ENCODE results near the gene MAPRE3.

The MAPRE3 gene

DNA sequence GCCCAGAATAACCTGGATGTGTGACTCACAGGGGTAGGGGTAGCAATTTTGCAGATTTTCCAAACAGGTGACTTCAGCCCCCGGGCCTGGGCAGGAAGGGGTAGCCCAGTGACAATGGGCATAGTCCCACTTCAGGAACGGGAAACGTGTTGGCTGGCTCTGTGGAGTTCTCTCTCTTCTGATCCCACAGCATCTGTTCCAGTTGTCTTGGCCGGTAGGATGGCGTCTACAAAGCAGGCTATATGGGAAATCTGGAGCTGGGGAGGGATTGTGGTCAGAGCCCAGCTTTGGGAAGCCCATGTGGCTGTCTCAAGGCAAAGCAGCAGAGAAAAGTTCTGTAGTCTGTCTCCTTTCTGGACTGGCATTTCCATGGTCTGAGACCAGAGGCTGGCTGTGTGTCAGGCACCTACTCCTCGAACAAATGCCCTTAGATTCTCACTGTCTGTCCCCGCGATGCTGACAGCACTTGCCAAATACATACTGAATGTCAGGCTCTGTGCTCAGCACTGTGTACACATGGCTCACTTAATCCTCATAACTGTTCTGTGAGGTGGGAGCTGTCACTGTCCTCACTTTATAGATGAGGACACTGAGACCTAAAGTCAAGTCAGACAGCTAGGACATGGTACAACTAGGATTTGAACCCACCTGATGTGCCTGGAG, 44.5 kb downstream of the MAPRE3 start:
- no peak for DNase-seq (ENCODE audit: low spot score)

DNA sequence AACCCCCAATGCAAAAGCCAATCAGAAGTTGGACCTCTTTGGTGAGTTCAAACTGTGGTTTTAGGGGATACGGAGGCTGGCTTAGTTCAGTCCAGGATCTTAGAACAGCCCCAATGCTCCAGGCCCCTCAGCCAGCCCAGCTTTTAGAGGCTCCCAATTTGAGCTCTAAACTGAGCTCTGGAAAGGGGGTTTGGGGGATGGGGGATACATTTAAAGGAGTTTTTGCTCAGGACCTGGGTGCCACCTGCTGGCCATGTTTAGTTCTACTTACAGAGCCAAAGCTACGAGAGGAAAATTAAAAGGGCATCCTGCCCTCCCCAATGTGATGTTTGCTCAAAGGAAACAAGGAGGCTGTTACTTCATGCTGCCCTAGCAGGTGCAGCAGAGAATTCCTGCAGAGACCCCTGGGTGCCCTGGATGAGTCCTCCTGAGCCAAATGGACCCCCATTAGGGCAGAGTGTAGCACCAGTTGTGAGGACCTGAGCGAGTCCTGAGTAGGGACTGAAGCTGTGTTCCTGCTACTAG, 46.4 kb downstream of the MAPRE3 start:
- DNase-seq (ENCODE audit: low spot score), result peak; percentile 69

DNA sequence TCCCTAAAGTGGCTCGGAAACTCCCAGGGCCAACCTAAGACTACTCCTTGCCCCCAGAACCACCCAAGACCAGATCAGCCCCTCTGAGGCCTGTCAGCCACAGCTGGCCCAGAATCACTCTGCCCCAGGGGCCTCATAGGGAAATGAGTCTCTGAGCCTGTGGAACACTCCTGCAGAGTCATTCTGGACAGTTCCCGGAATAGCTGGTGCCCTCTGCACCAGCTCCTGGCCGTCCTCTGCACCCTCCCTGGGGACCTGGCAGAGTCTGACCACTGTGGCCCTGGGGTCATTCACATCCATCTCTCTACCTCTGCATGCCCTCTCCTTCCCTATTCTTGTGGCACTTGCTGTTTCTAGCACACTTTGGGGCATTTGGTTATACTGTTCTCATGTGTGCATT, 47.7 kb downstream of the MAPRE3 start:
- DNase-seq (ENCODE audit: low spot score), result no peak

DNA sequence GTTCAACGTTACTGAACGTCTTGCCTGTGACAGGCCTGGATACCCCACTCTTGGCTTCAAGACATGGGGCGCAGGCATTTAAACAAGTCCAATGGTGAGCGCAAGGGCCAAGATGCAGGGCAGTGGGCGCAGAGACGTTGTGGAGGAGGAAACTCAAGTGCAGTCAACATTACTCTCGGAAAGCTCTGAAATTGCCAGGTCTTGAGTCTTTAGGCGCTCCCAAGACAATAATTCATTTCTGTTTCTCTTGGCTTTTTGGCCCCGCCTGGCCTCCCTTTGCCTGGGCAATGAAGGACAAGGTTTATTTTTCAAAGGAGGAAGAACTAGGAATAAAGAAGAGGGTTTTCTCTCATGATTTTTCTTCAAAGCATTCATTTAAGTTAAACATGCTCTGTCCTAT, 49.0 kb downstream of the MAPRE3 start:
- DNase-seq (ENCODE audit: low spot score), result no peak

DNA sequence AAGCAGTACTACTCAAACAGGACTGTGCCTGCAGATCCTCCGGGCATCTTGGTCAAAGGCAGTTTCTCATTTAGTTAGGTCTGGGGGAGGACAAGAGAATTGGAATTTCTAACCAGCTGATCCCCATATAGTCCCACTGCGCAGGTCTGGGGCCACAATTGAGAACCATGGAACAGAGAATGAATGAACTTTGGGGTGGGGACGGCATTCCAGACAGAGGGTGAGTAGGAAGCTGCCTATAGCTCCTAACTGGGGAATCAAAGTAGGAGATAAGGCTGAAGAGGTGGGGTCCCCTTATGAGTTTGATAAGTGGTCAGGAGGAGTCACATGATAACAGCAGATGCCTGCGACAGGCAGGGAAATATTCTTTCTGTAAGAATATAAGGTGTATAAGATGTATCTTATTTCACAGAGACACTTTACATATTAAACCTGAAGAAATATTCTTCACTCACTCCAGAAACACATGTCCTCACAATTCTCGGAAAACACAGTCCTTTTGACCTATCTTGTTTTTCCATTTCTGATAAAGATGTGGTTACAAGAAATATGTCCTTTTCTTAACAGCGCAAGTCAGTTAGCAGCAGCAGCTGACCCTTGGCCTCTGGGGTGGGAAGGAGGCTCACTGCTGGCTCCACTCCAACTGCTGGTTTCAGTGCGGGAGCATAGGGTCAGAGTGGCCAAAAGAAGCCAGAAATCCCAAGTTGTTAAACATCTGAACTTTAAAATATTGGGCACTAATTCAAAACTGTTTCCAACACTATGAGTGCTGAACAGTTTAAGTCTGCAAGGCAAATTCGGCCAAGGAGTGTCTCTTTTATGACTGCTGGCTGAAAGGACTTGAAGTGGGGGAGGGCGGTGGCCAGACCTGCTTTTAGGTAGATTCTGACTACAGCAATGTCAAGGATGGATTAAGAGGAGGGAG, 49.8 kb downstream of the MAPRE3 start:
- no peak for DNase-seq (ENCODE audit: low spot score)

DNA sequence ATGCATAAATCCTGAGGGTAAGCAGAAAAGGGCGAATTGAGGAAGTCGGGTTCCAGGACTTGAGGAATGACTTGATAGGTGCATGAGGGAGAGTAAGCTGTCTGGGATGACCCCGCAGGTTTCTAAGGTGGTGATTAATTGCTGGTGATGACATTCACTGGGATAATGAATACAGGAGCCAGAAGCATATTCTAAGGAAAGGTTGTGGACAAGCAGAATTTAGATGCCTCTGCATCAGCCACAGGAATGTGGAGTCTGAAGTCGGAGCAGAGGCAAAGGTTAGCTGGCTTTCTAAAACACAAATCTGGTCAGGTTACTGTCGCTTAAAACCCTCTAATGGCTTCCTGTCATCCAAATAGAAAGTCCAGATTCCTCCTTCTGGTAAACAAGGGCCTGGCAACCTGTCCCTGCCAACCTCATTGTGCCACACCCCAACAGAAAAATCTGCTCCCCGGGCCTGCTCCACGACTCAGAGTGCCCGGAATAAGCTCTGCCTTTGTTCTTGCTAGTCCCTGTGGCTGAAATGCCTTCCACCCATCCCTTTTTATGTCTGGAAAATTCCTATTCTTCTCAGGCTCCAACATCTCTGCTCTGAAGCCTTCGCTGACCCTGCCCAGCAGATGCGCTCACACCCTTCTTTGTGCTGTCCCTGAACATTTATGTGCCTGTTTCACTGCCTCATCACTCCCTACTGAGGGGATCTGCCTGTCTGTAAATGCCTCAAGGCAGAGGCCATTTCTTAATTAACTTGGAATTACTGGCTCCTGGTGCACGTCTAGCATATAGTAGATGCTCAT, 51.0 kb downstream of the MAPRE3 start:
- DNase-seq (ENCODE audit: low spot score), result no peak

DNA sequence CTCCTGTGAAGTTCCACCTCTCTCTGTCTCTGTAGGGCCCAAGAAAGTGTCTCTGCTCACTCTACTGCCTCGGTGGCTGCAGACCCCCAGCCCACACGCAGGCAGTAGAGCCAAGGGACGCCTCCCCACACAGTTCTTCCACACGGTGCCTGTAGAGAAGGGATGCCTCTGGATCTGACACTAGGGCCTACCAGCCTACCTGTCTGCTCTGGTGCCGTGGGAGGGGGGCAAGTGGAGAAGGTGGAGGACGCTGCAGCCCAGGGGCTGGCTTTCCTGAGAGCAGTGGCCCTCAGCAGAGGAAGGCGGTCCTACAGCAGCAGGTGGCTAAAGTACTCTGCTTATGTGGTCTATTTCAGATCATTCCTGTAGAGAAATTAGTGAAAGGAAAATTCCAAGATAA, 53.3 kb downstream of the MAPRE3 start:
- no peak for DNase-seq (ENCODE audit: low spot score)

DNA sequence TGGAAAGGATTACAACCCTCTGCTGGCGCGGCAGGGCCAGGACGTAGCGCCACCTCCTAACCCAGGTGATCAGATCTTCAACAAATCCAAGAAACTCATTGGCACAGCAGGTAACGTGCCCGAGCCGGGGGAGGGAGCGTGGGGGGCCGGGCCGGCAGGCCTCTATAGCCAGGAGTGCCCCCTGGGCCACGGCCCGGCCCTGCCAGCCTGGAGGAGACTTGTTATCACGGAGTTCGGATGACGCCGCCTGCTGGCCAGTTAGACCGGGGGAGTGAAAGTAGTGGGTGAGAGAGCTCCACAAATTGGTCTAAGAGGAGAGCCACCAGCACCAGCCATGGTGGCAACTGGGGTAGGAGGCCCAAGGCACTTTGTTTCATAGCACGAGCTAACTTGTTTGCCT, 53.8 kb downstream of the MAPRE3 start:
- no peak for DNase-seq (ENCODE audit: low spot score)

DNA sequence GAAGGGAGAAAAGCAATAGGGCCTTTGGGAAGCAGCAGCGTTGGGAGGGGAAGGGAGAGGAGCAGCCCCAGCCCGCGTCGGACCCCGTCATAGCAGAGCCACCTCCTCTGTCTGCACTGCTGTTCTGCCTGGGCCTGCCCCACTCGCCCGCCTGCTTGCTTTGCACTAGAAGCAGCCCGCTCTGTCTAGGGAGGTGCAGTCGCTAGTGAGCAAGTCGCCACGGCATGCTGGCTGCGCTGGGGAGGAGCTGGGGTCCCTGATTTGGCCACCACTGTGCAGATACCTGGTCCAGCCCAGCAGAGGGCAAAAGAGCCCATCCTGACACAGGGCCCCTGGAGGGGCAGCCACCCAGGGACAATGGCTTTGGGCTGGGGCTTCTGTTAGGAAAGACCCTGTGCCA, 54.4 kb downstream of the MAPRE3 start:
- no peak for DNase-seq (ENCODE audit: low spot score)

DNA sequence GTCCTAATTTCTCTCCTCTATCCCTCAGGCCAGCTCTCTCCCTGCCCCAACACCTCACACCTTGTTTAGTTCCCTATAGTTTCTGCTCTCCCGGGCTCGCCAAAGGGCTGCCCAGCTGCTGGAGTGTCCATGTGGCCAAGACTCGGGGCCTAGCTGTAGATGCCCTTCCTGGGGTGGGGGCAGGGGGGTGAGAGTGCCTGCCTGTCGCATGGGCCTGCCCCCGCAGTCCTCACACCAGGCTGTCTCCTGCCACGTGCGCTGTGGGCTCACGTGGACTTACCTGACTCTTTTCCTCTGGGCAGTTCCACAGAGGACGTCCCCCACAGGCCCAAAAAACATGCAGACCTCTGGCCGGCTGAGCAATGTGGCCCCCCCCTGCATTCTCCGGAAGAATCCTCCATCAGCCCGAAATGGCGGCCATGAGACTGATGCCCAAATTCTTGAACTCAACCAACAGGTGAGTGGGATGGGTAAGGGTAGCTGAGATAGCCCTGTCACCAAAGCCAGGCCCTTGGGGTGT, 54.9 kb downstream of the MAPRE3 start:
- DNase-seq (ENCODE audit: low spot score), result no peak

DNA sequence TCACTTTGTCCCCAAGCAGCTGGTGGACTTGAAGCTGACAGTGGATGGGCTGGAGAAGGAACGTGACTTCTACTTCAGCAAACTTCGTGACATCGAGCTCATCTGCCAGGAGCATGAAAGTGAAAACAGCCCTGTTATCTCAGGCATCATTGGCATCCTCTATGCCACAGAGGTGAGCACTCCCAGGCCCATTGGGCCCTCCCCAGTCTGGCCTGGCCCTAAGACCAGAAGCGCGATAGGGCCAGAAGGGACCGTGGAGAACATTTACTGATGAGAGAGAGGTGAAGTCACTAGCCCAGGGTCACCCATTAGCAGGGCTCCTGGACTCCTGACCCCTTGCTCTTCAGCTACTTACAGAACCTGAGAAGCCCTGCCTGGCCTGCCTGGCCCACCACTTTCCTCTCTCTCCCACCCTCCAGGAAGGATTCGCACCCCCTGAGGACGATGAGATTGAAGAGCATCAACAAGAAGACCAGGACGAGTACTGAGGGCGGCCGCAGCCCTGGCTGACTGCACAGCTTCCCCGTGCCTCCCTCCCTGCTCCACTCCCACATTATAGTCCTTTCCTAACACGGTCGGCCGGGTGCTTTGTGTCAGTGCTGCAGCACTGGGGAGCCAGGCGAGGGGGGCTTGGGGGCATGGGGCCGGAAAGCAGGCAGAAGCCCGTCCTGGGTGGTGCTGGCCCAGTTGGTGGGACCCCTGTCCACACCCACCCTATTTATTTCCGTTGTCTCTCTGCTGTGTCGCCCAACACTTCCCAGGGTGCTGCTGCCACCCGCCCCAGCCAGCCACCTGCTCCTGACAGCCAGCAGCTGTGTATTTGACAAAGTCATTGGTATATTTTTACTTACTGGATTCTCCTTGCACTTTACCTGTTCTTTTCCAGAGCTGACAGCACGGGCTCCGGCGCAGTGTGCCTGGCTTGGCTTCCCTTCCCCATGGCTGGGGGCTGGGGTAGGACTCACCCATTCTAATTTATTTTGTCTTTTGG, 55.7 kb downstream of the MAPRE3 start:
- DNase-seq (ENCODE audit: low spot score), result no peak

DNA sequence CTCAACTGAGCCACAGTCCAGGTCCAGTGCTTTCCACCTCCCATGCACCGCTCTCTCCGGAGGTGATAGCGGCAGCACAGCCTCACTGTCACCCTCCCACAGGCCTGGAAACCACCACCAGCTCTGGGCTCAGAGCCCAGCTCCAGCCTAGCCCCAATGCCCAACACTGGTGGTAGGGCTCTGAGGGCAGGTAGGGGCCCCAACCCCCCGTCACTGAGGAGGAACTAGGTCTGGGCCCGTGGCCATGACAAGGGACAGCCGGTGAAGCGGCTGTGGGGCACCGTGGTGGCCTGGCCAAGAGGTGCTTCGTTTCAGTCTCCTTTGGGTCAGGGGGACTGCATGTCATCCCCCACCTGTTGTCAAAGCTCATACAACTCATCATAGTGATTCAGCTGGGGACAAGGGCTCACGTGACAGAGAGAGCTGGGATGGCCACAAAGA, 56.8 kb downstream of the MAPRE3 start:
- no peak for DNase-seq (ENCODE audit: low spot score)

DNA sequence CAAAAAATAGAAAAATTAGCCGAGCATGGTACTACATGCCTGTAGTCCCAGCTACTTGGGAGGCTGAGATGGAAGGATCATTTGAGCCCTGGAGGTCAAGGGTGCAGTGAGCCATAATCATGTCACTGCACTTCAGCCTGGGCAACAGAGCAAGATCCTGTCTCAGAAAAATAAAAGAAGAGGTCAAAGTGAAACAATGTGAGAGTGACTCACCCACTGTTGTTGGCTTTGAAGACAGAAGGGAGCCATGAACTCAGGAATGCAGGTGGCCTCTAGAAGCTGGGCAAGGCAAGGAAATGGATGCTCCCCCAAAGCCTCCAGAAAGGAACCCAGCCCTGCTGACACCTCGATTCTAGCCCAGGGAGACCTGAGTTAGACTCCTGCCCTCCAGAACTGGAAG, 58.6 kb downstream of the MAPRE3 start:
- DNase-seq (ENCODE audit: low spot score), result no peak

DNA sequence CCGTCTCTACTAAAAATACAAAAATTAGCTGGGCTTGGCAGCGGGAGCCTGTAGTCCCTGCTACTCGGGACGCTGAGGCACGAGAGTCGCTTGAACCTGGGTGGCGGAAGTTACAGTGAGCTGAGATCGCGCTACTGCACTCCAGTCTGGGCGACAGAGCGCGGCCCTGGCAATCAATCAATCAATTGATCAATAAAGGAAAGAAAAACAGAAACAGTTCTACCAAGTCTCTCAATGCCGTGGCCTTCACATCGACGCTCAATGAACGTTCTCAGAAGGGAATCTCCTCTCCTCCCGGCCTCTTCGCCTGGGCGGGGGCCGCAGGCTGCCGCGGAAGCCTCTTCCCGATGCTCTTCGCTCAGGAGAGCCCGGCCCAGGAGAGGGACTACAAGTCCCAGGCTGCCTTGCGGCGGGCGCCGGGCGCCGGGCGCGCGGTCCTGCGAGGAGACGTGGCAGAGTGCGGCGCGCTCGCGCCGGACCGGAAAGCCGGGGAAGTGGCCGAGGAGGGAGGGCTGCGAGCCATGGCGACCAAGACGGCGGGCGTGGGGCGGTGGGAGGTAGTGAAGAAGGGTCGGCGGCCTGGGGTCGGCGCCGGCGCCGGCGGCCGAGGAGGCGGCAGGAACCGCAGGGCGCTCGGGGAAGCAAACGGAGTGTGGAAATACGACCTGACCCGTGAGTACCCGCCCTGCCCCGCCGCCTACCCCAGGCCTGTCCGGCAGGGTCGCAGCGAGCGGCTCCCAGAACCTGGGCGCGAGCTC, 62.2 kb downstream of the MAPRE3 start, which contains the start of gene TMEM214:
TMEM214 (plus strand) TSS at position 471 of the 758 bp plus-strand sequence; CDS start at position 522, 51 bp downstream.
- peak; percentile 90 for DNase-seq (ENCODE audit: low spot score)

DNA sequence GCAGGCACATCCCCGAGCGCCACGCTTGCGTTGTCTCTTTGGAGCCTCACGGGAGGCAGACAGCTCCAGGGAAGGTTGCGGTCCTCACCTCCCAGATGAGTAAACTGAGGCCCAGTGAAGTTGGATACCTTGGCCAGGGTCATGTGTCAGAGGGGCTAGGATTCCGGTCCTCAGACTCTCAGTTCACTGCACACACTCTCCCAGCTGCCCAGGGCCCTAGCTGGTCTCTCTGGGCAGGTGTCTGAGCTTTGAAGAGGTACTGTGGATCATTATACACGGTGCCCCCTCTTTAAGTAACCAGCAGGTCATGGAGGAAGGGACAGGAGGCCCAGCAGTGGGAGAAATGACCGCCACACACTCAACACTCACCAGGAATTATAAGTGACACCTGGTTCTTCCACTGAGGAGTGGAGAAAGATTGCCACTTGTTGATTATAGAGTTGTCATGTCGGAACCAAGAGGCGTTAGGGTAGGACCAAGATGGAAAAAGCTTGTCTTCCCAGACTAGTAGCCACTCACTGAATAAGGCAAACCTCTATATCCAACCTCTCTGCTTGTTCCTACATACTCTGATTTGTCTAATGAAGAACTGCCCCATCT, 62.9 kb downstream of the MAPRE3 start:
- DNase-seq (ENCODE audit: low spot score), result no peak

DNA sequence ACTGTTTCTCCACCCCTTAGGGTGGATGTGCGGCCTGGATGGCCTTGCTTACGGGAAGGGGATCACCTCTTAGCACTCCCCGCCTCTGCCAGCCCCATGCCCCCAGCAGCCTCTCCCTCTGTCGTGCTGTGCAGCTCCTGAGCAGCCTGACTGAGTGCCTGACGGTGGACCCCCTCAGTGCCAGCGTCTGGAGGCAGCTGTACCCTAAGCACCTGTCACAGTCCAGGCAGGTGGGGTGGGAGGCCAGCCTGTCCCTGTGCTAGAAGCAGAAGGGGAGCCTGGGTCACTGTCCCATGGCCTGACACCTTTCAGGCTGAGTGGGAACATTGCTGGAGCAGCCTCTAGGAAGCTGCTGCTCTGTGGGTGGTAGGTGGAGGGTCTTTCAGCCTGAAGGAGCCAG, 67.6 kb downstream of the MAPRE3 start:
- DNase-seq (ENCODE audit: low spot score), result no peak

DNA sequence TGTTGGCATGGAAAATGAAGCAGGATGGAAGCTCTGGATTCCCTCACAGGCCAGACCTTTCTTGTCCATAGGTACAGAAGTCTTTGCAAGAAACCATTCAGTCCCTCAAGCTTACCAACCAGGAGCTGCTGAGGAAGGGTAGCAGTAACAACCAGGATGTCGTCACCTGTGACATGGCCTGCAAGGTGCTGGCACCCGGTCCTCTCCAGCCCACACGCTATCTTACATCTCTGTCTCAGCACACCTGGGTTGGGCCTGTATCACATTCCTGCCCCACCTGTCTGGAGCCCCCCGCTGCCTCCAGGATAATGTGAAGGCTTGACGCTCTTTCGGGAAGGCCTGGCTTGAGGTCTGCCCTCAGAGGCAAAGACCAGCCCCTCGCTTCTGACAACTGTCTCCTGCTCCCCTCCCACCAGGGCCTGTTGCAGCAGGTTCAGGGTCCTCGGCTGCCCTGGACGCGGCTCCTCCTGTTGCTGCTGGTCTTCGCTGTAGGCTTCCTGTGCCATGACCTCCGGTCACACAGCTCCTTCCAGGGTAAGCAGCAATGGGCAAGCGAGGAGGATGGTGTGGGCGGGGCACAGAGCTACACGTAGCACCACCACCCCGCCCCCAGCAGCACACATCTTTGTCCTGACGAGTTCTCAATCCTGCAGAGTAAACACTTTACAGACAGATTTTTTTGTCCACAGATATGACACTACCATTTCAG, 68.3 kb downstream of the MAPRE3 start:
- no peak for DNase-seq (ENCODE audit: low spot score)

DNA sequence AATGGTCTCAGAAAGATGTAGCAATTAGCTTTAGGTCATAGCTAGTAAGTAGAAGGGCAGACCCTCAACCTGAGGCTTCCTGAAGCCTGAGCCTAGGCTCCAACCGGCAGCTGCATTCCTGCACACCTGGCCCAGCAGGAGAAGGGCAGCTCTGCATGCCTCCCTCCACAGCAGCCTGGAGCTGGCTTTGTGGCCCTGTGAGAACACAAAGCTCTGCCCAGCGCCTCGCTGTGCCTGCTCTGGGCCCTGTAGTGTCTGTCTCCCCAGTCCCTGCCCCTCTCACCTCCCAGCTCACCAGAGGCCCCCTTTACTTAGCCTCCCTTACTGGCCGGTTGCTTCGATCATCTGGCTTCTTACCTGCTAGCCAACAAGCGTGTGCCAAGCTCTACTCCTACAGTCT, 69.0 kb downstream of the MAPRE3 start:
- no peak for DNase-seq (ENCODE audit: low spot score)

DNA sequence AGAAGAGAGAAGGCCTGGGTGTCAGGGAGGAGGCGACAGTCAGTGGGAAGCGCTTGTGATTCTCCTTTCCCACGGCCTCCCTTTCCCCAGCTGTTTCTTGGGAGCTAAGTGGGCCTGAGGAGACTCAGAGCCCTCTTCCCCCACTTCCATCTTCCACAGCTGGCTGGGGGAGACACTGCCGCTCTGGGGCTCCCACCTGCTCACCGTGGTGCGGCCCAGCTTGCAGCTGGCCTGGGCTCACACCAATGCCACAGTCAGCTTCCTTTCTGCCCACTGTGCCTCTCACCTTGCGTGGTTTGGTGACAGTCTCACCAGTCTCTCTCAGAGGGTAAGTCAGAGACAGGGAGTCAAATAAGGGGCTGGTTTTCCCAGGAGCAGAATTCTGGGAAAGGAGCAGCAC, 69.4 kb downstream of the MAPRE3 start:
- no peak for DNase-seq (ENCODE audit: low spot score)
